ENCODE results near the gene PCK1. TPM values are rescaled to one million over a fixed set of nuclear protein-coding genes. Genes with fewer than 3 reads are reported as not detected.

PCK1 gene
- total and polyA plus RNA-seq, 2 of the 8 experiments (the other 6 are each of a cell fraction or from before 2014, with no cell fraction given): not detected

GRCh38 chr20:57609842-57610167 is 48.9 kb downstream of the PCK1 start:
- H3K79me1 ChIP-seq (ENCODE audit: low read depth, low read length): no peaks in the 10 kb centered on the region
- POLR2A ChIA-PET (ENCODE audit: partially characterized antibody): interaction anchor here (1.6 kb wide), 1 partner anchor 101 kb away, joined by 3 read pairs; the partner anchor contains the start of gene PMEPA1
- H2BK20ac ChIP-seq (ENCODE audit: low read length): no peak overlapping the region
- no peaks in the 10 kb centered on the region for H3K79me2 ChIP-seq (ENCODE audit: control insufficient read depth in 1 of 2, insufficient read depth in 2 of 2, low read length in 2 of 2)
- no peak overlapping the region for H3K14ac ChIP-seq (ENCODE audit: insufficient read length)
- no peak overlapping the region for H3K23ac ChIP-seq (ENCODE audit: insufficient read length)
- H3K4me3 ChIP-seq (ENCODE audit: extremely low read depth in 1 of 4, insufficient read depth in 2 of 4, low read depth in 3 of 4, low read length in 4 of 4): no peak overlapping the region
- no peak overlapping the region for H4K91ac ChIP-seq (replicated peaks; ENCODE audit: insufficient read length, low read length)
- H3K23me2 ChIP-seq (ENCODE audit: low read depth, low read length): no peaks in the 10 kb centered on the region
- no peak overlapping the region for H2AK5ac ChIP-seq (ENCODE audit: low read depth, low read length)
- H3K56ac ChIP-seq (replicated peaks; ENCODE audit: insufficient read length, low read depth, low read length): no peak overlapping the region
- no peak overlapping the region for H2BK15ac ChIP-seq (ENCODE audit: low read length)
- peaks cover 0 to 1% (median 0%) of the 10 kb centered on the region in 4 experiments; a peak in 1 of 7 replicates for H3K4me1 ChIP-seq (replicated peaks in 1 of 4; ENCODE audit: control insufficient read depth in 3 of 4, insufficient read depth in 4 of 4, low read length in 3 of 4)
- no peak overlapping the region for H4K5ac ChIP-seq (ENCODE audit: insufficient read length, low read depth, low read length)
- no peak overlapping the region for H3K27ac ChIP-seq (ENCODE audit: low read depth, low read length)
- no peaks in the 10 kb centered on the region for H3K9me3 ChIP-seq (ENCODE audit: insufficient read depth in 2 of 2, low read depth in 1 of 2, low read length in 1 of 2)
- H3K36me3 ChIP-seq (ENCODE audit: control insufficient read depth in 2 of 4, insufficient read depth in 4 of 4, low read length in 3 of 4): no peaks in the 10 kb centered on the region
- CTCF ChIA-PET (ENCODE audit: partially characterized antibody): interaction anchor here (0.7 to 3.8 kb wide), 12 partner anchors 8 to 601 kb away, joined by 3 to 23 read pairs (median 4); partner anchors contain the start of gene ZBP1
- no peak overlapping the region for H3K4ac ChIP-seq (replicated peaks; ENCODE audit: insufficient read length, low read depth, low read length)
- 0 out of 2 replicates have a peak overlapping the region, but pooled peaks have one; percentile 21 for H2AFZ ChIP-seq (ENCODE audit: low read length)
- H4K20me1 ChIP-seq (replicated peaks in 1 of 2; ENCODE audit: control insufficient read depth in 1 of 2, insufficient read depth in 2 of 2, low read length in 2 of 2): no peaks in the 10 kb centered on the region
- WGBS, 2 experiments (ENCODE audit: extremely low coverage in 1 of 2, insufficient coverage in 1 of 2, insufficient read length in 1 of 2, insufficient replicate concordance in 2 of 2, low coverage in 1 of 2, low lambda C conversion rate in 2 of 2, missing lambda C conversion rate in 1 of 2): 88% methylated on average over 8 of the region's 8 CpGs; no CpG with 5 or more reads in 1 of the 2 experiments
- no peaks in the 10 kb centered on the region for H3K27me3 ChIP-seq (replicated peaks in 1 of 4; ENCODE audit: control insufficient read depth in 3 of 4, extremely low read depth in 1 of 4, insufficient read depth in 3 of 4, low read length in 3 of 4)
- no peak overlapping the region for H2BK5ac ChIP-seq (ENCODE audit: low read depth, low read length)
- no peak overlapping the region for H3K9ac ChIP-seq (replicated peaks in 1 of 4; ENCODE audit: extremely low read depth in 1 of 4, low read depth in 3 of 4, low read length in 3 of 4)
- TF ChIP-seq RAD21 (IDR thresholded peaks at IDR 0.05 in 1 of 2, conservative IDR thresholded peaks at IDR 0.05 in 1 of 2; ENCODE audit: low read depth in 2 of 2, low read length in 2 of 2): peak; percentile 12 to 18; a peak in 2 of 4 replicates
- peak in 2 of 3 experiments; percentile 9 to 38; a peak in 3 of 4 replicates for TF ChIP-seq CTCF (IDR thresholded peaks at IDR 0.05; ENCODE audit: control extremely low read depth in 1 of 3, insufficient read depth in 1 of 3, low read depth in 1 of 3, low read length in 3 of 3)
- TF ChIP-seq TAF1 (IDR thresholded peaks at IDR 0.05; ENCODE audit: low read depth, low read length): no peak
- no peak for TF ChIP-seq ATF2 (IDR thresholded peaks at IDR 0.05; ENCODE audit: low read length)
- no peak overlapping the region for H2BK120ac ChIP-seq (replicated peaks; ENCODE audit: low read depth, low read length)
- no peak overlapping the region; the same call in 1 of the 2 replicates for H4K8ac ChIP-seq (ENCODE audit: extremely low read depth, insufficient read depth, low read length)
- no peak overlapping the region for H3K18ac ChIP-seq (ENCODE audit: extremely low read depth, low read length)
- H2BK12ac ChIP-seq (ENCODE audit: low read depth, low read length): no peak overlapping the region
- FAIRE-seq (no peak), DNase-seq (ENCODE audit: low read depth in 1 of 2, low spot score in 2 of 2) (no peak)
- H3K4me2 ChIP-seq (ENCODE audit: insufficient read depth in 1 of 2, low read depth in 2 of 2, low read length in 2 of 2): no peak overlapping the region

Measured in H1 (cell line).